Measurements from ENCODE around the gene CCDC180.

DNA sequence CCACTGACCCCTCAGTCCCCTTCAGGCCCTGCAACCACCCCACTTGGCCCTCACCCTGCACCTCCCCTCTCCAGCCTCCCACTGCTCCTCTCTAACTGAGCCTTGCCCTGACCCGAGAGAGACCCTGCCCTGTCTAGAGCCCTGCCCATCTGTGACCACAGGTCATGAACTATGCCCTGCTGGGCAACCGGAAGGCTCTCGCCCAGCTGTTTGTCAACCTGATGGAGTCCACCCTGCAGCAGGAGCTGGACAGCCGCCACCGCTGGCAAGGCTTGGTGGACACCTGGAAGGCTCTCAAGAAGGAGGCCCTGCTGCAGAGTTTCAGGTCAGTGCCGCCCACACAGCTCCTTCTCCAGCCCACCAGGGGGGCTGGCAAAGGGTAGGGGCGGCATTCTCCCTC, 9.4 kb downstream of the CCDC180 start:
- TF ChIP-seq, protein P1, sequence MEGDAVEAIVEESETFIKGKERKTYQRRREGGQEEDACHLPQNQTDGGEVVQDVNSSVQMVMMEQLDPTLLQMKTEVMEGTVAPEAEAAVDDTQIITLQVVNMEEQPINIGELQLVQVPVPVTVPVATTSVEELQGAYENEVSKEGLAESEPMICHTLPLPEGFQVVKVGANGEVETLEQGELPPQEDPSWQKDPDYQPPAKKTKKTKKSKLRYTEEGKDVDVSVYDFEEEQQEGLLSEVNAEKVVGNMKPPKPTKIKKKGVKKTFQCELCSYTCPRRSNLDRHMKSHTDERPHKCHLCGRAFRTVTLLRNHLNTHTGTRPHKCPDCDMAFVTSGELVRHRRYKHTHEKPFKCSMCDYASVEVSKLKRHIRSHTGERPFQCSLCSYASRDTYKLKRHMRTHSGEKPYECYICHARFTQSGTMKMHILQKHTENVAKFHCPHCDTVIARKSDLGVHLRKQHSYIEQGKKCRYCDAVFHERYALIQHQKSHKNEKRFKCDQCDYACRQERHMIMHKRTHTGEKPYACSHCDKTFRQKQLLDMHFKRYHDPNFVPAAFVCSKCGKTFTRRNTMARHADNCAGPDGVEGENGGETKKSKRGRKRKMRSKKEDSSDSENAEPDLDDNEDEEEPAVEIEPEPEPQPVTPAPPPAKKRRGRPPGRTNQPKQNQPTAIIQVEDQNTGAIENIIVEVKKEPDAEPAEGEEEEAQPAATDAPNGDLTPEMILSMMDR (IDR thresholded peaks at IDR 0.05): no peak
- TF ChIP-seq EP300 (IDR thresholded peaks at IDR 0.05) (no peak), POLR2A (IDR thresholded peaks at IDR 0.05) (no peak)

All from ovary (tissue), 3 donors.